IPS DF 19.7 (cell line): ENCODE results near the gene SPDYA.
"Not testable (repeated sequence)": the region's sequence is repeated elsewhere in the genome, so short reads cannot be mapped to it uniquely, and the experiment has no call there.

Experiments used
- DNase-seq: peaks from one replicate; pipeline ENCODE4 v3.0.0-alpha.2; 2013; ENCODE audit warnings: low read depth, low spot score

Gene SPDYA

DNA sequence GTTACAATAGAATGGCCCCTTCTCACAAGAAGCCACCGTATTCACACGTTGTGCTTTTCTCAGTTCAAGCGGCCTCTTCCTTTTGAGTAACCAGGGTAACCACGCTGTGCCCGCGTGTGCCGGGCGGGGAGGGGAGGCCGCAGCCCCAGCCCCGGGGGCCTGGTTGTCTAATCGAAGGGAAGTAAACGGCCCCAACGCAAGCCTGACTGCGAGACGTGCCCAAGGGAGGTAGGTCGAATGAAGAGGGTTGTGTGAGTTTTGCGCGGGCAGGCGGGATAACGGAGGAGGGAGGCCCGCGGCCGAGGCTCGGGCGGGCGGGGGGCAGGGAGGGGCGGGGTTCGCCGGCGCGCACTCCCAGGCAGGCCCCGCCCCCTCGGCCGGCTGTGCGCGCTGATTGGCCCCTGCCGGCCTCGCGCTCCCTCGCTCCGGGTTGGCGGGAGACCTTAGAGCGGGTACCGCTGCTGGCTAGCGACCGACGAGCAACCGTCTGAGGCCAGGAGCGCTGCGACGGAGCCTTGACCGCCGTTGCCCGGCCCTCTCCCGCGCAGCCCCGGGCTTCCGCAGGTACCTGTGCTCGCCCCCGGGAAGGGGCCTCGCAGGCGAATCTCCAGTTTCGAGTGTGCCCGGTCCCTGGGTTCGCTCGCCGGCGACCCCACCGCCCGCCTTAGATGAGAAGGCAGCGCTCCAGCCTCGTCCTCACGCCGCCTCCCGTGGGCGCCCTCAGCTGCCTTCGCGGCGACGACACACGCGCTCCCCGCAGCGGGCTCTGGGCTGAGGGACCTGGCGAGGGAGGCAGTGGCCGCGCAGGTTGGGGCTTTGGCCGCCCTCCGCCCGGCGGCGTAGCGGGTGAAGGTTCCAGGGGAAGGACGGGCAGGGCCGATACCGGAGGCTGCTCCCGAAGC is at the start of gene SPDYA:
Gene SPDYA, plus strand, starts transcription at position 451 of the 902 bp plus-strand sequence. CDS start 5,181 bp downstream, outside the sequence.
- DNase-seq, result no peak

- DNase-seq, result no peak
Measured at GRCh38 chr2:28761420-28761819, 49.2 kb upstream of the SPDYA start.

GRCh38 chr2:28764909-28765711 is 45.5 kb upstream of the SPDYA start:
- no peak for DNase-seq

DNA sequence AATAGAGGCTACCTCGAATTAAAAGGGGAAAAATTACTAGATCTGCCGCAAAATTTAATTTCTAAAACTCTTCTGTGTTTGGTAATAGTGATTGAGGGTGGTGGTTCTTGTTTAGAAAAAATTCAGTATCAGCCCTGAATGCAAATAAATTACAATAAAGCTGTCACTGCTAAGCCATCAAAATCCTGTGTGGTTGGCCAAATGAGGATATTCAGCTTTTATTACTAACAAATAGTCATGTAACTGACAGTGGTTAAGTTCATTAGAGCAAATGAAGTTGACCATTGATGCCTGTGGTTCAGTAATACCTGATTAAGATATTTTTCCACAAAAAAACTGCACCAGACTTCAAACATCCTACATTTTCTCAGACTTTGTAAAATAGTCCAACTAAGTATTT is 44.6 kb upstream of the SPDYA start:
- DNase-seq, result no peak

GRCh38 chr2:28767337-28767736 is 43.3 kb upstream of the SPDYA start:
- DNase-seq, result no peak

GRCh38 chr2:28768422-28768821 is 42.2 kb upstream of the SPDYA start:
- DNase-seq, result no peak

DNA sequence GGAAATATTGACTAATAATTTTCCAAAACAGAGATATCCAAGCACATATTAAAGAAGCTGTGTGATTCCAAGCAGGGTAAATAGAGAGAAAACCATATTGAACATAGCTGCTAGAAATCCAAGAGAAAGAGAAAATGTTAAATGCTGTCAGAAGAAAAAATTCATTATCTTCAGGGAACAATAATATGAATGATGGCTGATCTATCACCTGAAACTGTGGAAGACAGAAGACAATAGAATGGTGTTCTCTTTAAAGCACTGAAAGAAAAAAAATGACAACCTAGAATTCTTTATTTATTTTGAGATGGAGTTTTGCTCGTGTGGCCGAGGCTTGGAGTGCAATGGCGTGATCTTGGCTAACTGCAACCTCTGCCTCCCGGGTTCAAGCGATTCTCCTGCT is 41.7 kb upstream of the SPDYA start:
- no peak for DNase-seq

DNA sequence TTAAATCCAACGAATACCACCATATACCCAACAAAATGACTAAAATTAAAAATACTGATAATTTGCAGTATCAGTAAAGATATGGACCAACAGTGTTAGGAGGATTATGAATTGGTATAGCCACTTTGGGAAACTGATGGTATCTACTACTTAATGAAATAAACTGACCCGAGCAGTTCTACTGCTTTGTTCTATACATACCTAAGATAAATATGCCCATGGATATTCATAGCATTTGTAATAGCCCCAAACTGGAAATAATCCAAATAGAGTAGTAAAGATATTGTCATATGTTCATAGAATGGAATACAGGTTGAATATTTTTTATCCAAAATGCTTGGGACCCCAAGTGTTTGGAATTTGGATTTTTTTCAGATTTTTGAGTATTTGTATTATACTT is 38.3 kb upstream of the SPDYA start:
- DNase-seq, result no peak

GRCh38 chr2:28776471-28776870 is 34.2 kb upstream of the SPDYA start:
- DNase-seq, result no peak

GRCh38 chr2:28778392-28778791 is 32.2 kb upstream of the SPDYA start:
- no peak for DNase-seq

DNA sequence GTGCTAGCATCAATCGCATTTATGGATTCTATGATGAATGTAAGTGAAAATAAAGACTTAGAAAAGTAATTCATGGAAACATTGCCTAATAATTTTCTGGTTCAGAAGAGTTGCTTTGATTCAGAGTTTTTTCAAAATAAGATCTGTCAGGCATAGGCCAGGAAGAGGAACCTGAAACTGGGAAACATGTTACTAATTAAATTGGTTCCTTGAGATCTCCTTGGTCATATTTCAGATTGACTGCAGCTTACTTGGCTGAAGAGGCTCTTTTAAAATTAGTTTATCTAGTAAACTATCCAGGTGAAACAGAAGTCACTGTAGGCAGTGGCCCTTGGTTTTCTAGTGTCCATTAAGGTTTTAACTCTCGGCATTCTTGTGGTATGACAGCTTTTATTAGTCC is 31.6 kb upstream of the SPDYA start:
- DNase-seq, result no peak

DNA sequence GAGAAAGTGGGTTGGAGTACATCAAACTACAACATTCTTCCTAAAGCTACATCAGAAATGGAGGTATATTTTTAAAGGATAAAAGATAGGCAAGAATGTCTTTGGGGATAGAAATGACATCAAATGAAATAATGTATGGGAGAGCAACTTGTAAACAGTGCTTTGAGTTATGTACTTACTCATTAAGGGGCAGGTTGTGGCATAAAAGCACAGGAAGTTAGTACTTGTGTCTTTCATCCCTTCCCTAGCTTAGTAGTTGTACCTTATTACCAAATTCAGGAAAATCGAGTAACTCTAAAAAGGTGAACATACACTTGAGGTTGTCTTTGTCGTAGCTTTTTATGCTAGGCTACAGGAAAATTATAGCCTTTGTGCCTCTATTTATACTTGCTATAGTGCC is 30.1 kb upstream of the SPDYA start:
- DNase-seq, result no peak

GRCh38 chr2:28782423-28782822 is 28.2 kb upstream of the SPDYA start:
- DNase-seq, result no peak

- not testable (repeated sequence) for DNase-seq
Measured at GRCh38 chr2:28784570-28784969, 26.1 kb upstream of the SPDYA start.

DNA sequence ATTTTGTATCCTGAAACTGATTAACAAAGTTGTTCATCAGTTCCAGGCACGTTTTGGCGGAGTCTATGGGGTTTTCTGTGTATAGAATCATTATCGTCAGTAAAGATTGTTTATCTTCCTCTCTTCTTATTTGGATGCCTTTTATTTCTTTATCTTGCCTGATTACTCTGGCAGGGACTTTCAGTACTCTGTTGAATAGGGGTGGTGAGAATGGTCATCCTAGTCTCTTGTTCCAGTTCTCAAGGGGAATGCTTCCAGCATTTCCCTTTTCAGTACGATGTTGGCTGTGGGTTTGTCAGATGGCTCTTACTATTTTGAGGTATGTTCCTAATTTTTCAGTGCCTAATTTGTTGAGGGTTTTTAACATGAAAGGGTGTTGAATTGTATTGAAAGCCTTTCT is 14.0 kb upstream of the SPDYA start:
- no peak for DNase-seq

DNA sequence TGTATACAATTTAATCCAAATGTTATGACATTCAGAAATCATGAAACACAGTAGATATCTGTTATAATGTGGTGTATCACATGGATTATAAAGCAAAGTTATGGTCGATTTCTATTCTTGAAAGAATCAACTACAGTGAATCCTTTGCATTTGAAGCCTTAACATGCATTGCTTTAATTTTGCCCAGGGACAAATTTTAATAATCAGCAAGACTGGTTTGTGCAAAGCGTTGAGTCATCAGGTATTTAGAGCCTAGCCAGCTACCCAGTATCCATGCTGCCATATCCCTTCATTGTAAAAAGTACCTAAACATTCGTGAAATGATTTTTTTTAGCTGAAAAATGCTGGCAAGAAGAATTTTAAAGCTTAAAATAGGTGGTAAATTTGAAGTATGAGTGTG is 8.9 kb upstream of the SPDYA start:
- no peak for DNase-seq

- no peak for DNase-seq
Measured at GRCh38 chr2:28802975-28803429, 7.6 kb upstream of the SPDYA start.

- DNase-seq, result no peak
Measured at GRCh38 chr2:28809927-28810326, 707 bp upstream of the SPDYA start.

DNA sequence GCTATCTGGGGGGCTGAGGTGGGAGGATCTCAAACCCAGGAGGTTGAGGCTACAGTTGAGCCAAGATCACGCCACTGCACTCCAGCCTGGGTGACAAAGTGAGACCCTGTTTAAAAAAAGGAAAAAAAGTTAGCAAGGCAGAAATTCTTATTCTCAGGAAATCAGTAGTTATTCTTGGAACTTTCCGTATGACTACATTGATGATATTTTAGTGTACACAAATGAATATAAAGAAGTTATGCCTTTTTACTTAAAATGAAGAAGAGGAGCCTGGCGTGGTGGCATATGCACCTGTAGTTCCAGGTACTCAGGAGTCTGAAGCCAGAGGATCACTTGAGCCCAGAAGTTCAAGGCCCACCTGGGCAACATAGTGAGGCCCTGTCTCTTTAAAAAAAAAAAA is 7.4 kb downstream of the SPDYA start:
- DNase-seq, result no peak

- DNase-seq, result no peak
Measured at GRCh38 chr2:28821295-28821958, 10.8 kb downstream of the SPDYA start.

DNA sequence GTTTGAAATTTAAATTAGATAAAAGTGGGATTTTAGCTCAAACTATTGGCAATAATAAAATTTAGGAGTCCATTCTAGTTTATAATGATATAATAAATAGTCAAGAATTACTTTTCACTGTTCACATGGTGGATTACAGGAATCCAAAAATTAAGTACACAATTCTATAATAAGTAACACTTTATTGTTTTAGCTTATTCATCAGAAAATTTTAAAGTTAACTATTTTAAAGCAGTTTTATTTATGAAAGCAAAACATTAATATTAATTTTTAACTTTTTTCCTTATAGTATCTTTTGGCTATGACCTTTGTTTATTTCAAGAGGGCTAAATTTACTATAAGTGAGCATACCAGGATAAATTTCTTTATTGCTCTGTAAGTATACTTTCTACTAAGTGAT is 11.4 kb downstream of the SPDYA start:
- no peak for DNase-seq

GRCh38 chr2:28824207-28824606 is 13.6 kb downstream of the SPDYA start:
- no peak for DNase-seq
